Measurements from ENCODE around the gene TMEM250.

TMEM250 gene

GRCh38 chr9:136075881-136076678, 42.6 kb downstream of the TMEM250 start:
- H3K4me1 Mint-ChIP-seq (ENCODE audit: low read depth), result no peaks in the 10 kb centered on the region
- no peak overlapping the region for H3K4me3 Mint-ChIP-seq
- no peak overlapping the region for H3K27ac Mint-ChIP-seq
- H3K36me3 Mint-ChIP-seq (ENCODE audit: low read depth), result no peaks in the 10 kb centered on the region
- no peaks in the 10 kb centered on the region for H3K27me3 Mint-ChIP-seq (ENCODE audit: low read depth)
- H3K9me3 Mint-ChIP-seq, result no peaks in the 10 kb centered on the region
- DNase-seq (ENCODE audit: low spot score), result no peak

GRCh38 chr9:136075134-136075841, 43.4 kb downstream of the TMEM250 start:
- Mint-ChIP-seq H3K4me3 (no peak overlapping the region), H3K36me3 (ENCODE audit: low read depth) (no peaks in the 10 kb centered on the region)

GRCh38 chr9:136074706-136075105, 44.0 kb downstream of the TMEM250 start:
- Mint-ChIP-seq H3K9me3 (peaks cover 3% of the 10 kb centered on the region), H3K27me3 (ENCODE audit: low read depth) (no peaks in the 10 kb centered on the region), H3K4me1 (ENCODE audit: low read depth) (no peaks in the 10 kb centered on the region), H3K4me3 (no peak overlapping the region), H3K27ac (no peak overlapping the region), H3K36me3 (ENCODE audit: low read depth) (no peaks in the 10 kb centered on the region)
- DNase-seq (ENCODE audit: low spot score), result no peak

More at GRCh38 chr9:136075134-136075841, 43.4 kb downstream of the TMEM250 start:
- Mint-ChIP-seq H3K9me3 (no peaks in the 10 kb centered on the region), H3K4me1 (ENCODE audit: low read depth) (no peaks in the 10 kb centered on the region), H3K27ac (no peak overlapping the region), H3K27me3 (ENCODE audit: low read depth) (no peaks in the 10 kb centered on the region)
- no peak for DNase-seq (ENCODE audit: low spot score)
